Measurements from ENCODE around the gene IRAK1. TPM values are rescaled to one million over a fixed set of nuclear protein-coding genes. Genes with fewer than 3 reads are reported as not detected.

Gene IRAK1
- total and polyA plus RNA-seq, 2 donors (not counting 3 experiments of a cell fraction or from before 2014, with no cell fraction given): 63.6 to 138 TPM

GRCh38 chrX:153973127-153974002, 46.3 kb downstream of the IRAK1 start:
- BruUV-seq (replicated peaks): no TSS peak
- POLR2A ChIA-PET: no interaction called here
- DNase-seq (ENCODE audit: low read depth, low spot score): no peak

More at GRCh38 chrX:153973127-153974002, 46.3 kb downstream of the IRAK1 start:
- Histone ChIP-seq H3K36me3 (ENCODE audit: control insufficient read depth in 2 of 2, extremely low read depth in 1 of 2, insufficient read depth in 2 of 2, low read length in 2 of 2) (no peaks in the 10 kb centered on the region), H4K20me1 (replicated peaks; ENCODE audit: control insufficient read depth, extremely low read depth, insufficient read depth, low read length) (no peaks in the 10 kb centered on the region), H3K4me1 (ENCODE audit: control insufficient read depth, extremely low read depth, insufficient read depth, low read length) (peaks cover 29% of the 10 kb centered on the region), H3K79me2 (ENCODE audit: control insufficient read depth, insufficient read depth, low read length) (peaks cover 29% of the 10 kb centered on the region), H3K4me3 (replicated peaks in 1 of 3; ENCODE audit: insufficient read depth in 1 of 3, low read depth in 1 of 3, low read length in 3 of 3) (peak overlapping the region; percentile 24 to 76 (median 74)), H2AFZ (ENCODE audit: low read depth, low read length) (no peak overlapping the region), H3K9me3 (replicated peaks; ENCODE audit: control insufficient read depth, insufficient read depth, low read length) (no peaks in the 10 kb centered on the region), H3K27ac (ENCODE audit: insufficient read depth, low read depth, low read length) (peak overlapping the region; percentile 98), H3K4me2 (ENCODE audit: insufficient read depth, low read length) (peak overlapping the region; percentile 73), H3K27me3 (ENCODE audit: control insufficient read depth in 2 of 2, insufficient read depth in 2 of 2, low read length in 2 of 2) (no peaks in the 10 kb centered on the region), H3K9ac (replicated peaks; ENCODE audit: extremely low read depth, insufficient read depth, low read length) (peak overlapping the region; percentile 97), H3K9me1 (replicated peaks; ENCODE audit: control insufficient read depth, extremely low read depth, insufficient read depth, low read length) (no peaks in the 10 kb centered on the region)
- TF ChIP-seq POLR2A (IDR thresholded peaks at IDR 0.05; ENCODE audit: low read depth, low read length) (no peak), MAX (IDR thresholded peaks at IDR 0.05; ENCODE audit: insufficient read depth, insufficient read length) (no peak), FOS (IDR thresholded peaks at IDR 0.05; ENCODE audit: borderline replicate concordance, insufficient read depth, low read length) (no peak), EZH2 (IDR thresholded peaks at IDR 0.05; ENCODE audit: borderline replicate concordance, low read depth, low read length, severe bottlenecking) (no peak), CTCF (IDR thresholded peaks at IDR 0.05; ENCODE audit: extremely low read depth in 1 of 2, insufficient read depth in 1 of 2, low read depth in 1 of 2, low read length in 2 of 2) (no peak), JUN (IDR thresholded peaks at IDR 0.05; ENCODE audit: borderline replicate concordance, insufficient read depth, insufficient read length, low read depth) (no peak), GATA2 (IDR thresholded peaks at IDR 0.05; ENCODE audit: insufficient read depth, insufficient read length, low read depth, low read length) (no peak), MYC (IDR thresholded peaks at IDR 0.05; ENCODE audit: low read depth, low read length) (no peak), POLR2AphosphoS5 (IDR thresholded peaks at IDR 0.05; ENCODE audit: insufficient read depth, low read depth, low read length) (no peak)
- peak; percentile 84 for FAIRE-seq
- dilution Hi-C loops (cut with MboI; ENCODE audit: extremely low pct_ligation_motif_present, low sequenced_read_pairs): no loop called here
- intact Hi-C loops (cut with micrococcal nuclease): loop anchor here (1.0 kb wide), 1 partner anchor 12 kb away; no protein-coding TSS in a partner anchor
- CTCF ChIA-PET: interaction anchor here (1.1 to 1.3 kb wide), 3 partner anchors 40 to 48 kb away, joined by 3 to 8 read pairs (median 3); no protein-coding TSS in a partner anchor

Data from endothelial cell of umbilical vein (primary cell).